Measurements from ENCODE around the gene COL23A1.
"Not testable (repeated sequence)": the region's sequence is repeated elsewhere in the genome, so short reads cannot be mapped to it uniquely, and the experiment has no call there.

COL23A1 gene

GRCh38 chr5:178274781-178275537, 315.2 kb downstream of the COL23A1 start:
- no peak for DNase-seq

GRCh38 chr5:178273665-178274541, 316.3 kb downstream of the COL23A1 start:
- DNase-seq: no peak

GRCh38 chr5:178273041-178273440, 317.2 kb downstream of the COL23A1 start:
- DNase-seq: no peak

GRCh38 chr5:178272591-178272990, 317.6 kb downstream of the COL23A1 start:
- DNase-seq: no peak

GRCh38 chr5:178271726-178272479, 318.3 kb downstream of the COL23A1 start:
- no peak for DNase-seq

GRCh38 chr5:178271231-178271630, 319.0 kb downstream of the COL23A1 start:
- DNase-seq: no peak

GRCh38 chr5:178269499-178269898, 320.7 kb downstream of the COL23A1 start:
- no peak for DNase-seq

- DNase-seq: no peak
These were observed 322.3 kb downstream of the COL23A1 start for GRCh38 chr5:178267876-178268275.

GRCh38 chr5:178267245-178267644, 322.9 kb downstream of the COL23A1 start:
- no peak for DNase-seq

GRCh38 chr5:178266581-178266980, 323.6 kb downstream of the COL23A1 start:
- no peak for DNase-seq

- DNase-seq: no peak
These were observed 324.4 kb downstream of the COL23A1 start for GRCh38 chr5:178265746-178266145.

- no peak for DNase-seq
These were observed 326.1 kb downstream of the COL23A1 start for GRCh38 chr5:178264044-178264443.

GRCh38 chr5:178261666-178262600, 328.3 kb downstream of the COL23A1 start:
- no peak for DNase-seq

- no peak for DNase-seq
These were observed 330.3 kb downstream of the COL23A1 start for GRCh38 chr5:178259623-178260536.

GRCh38 chr5:178257650-178258049, 332.5 kb downstream of the COL23A1 start:
- no peak for DNase-seq

GRCh38 chr5:178256746-178257145, 333.4 kb downstream of the COL23A1 start:
- DNase-seq: no peak

GRCh38 chr5:178253632-178254031, 336.6 kb downstream of the COL23A1 start:
- not testable (repeated sequence) for DNase-seq

GRCh38 chr5:178252258-178252657, 337.9 kb downstream of the COL23A1 start:
- DNase-seq: no peak

GRCh38 chr5:178250263-178250662, 339.9 kb downstream of the COL23A1 start:
- no peak for DNase-seq

GRCh38 chr5:178249191-178249989, 340.8 kb downstream of the COL23A1 start:
- no peak for DNase-seq

Measured in activated naive CD4-positive, alpha-beta T cell (primary cell).